ENCODE results near the gene DZIP1.

- TF ChIP-seq CTCF (IDR thresholded peaks at IDR 0.05; ENCODE audit: low read depth, low read length) (no peak), EZH2phosphoT487 (IDR thresholded peaks at IDR 0.05; ENCODE audit: low read depth) (no peak)
These were observed 51.0 kb downstream of the DZIP1 start for GRCh38 chr13:95593462-95593861.
